Loucy (cell line): Measurements from ENCODE around the gene COX8C.

ENCODE experiments used
- EZH2phosphoT487 ChIP-seq: fragments of 200-600 bp; IDR thresholded peaks from 2 replicates; pipeline ENCODE4 v1.6.1; 2018; ENCODE audit warnings: antibody characterized with exemption, mild to moderate bottlenecking, moderate library complexity, borderline replicate concordance
- TF ChIP-seq, protein P1 (sequence below): fragments of 200-600 bp; sonication (generic); conservative IDR thresholded peaks from 2 replicates; pipeline ENCODE4 v1.5.1; 2014; ENCODE audit warnings: mild to moderate bottlenecking, antibody characterized with exemption, low read length

GRCh38 chr14:93317210-93317874 lies 29.6 kb upstream of the COX8C start:
- TF ChIP-seq, protein P1, sequence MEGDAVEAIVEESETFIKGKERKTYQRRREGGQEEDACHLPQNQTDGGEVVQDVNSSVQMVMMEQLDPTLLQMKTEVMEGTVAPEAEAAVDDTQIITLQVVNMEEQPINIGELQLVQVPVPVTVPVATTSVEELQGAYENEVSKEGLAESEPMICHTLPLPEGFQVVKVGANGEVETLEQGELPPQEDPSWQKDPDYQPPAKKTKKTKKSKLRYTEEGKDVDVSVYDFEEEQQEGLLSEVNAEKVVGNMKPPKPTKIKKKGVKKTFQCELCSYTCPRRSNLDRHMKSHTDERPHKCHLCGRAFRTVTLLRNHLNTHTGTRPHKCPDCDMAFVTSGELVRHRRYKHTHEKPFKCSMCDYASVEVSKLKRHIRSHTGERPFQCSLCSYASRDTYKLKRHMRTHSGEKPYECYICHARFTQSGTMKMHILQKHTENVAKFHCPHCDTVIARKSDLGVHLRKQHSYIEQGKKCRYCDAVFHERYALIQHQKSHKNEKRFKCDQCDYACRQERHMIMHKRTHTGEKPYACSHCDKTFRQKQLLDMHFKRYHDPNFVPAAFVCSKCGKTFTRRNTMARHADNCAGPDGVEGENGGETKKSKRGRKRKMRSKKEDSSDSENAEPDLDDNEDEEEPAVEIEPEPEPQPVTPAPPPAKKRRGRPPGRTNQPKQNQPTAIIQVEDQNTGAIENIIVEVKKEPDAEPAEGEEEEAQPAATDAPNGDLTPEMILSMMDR, result no peak
- no peak for TF ChIP-seq EZH2phosphoT487
